GM12878 (cell line): ENCODE results near the gene CAMK2D. TPM values are rescaled to one million over a fixed set of nuclear protein-coding genes. Genes with fewer than 3 reads are reported as not detected.

Source experiments
- ATAC-seq: fragments of 200-7000 bp; cut with Tn5 transposase; 3 replicates; pipeline ENCODE4 v1.9.1; 2020; ENCODE audit warnings: mild to moderate bottlenecking, moderate library complexity
- BruUV-seq: library from RNA; stranded (reverse); fragments of 400-500 nt; replicated peaks from 2 replicates; lab custom pipeline; 2021; lab: Mats Ljungman, UMichigan
- CTCF ChIA-PET: fragments of 300-600 bp; sonication (Branson Sonifier 250); formaldehyde crosslinking; extraction: SDS; loops from one replicate; lab custom pipeline; 2021; ENCODE audit warnings: inconsistent platforms; lab: Yijun Ruan, JAX
- POLR2A ChIA-PET: fragments of 350-600 bp; formaldehyde crosslinking; extraction: SDS; loops from one replicate; lab custom pipeline; 2021; ENCODE audit warnings: inconsistent platforms; lab: Charles Lee
- RAD21 ChIA-PET: fragments of 300-600 bp; sonication (Branson Sonifier 250); formaldehyde crosslinking; loops from one replicate; lab custom pipeline; 2023; ENCODE audit warnings: antibody characterized with exemption; ENCODE audit not compliant: unreplicated experiment; lab: Charles Lee
- SMC1A ChIA-PET: fragments of 300-600 bp; sonication (Branson Sonifier 250); formaldehyde crosslinking; loops from one replicate; lab custom pipeline; 2023; ENCODE audit not compliant: unreplicated experiment, uncharacterized antibody; lab: Charles Lee
- DNase-seq: peaks from one replicate; pipeline ENCODE4 v3.0.0-alpha.2; 2011; ENCODE audit warnings: low read depth, low spot score
- FAIRE-seq: peaks from 3 replicates; lab custom pipeline; 2011; peaks lifted over from hg19 to GRCh38; lab: Jason Lieb, UNC
- H2AFZ ChIP-seq: 2 replicates; pipeline ENCODE4 v1.6.0; 2011; ENCODE audit warnings: low read depth, low read length, control low read depth; ENCODE audit not compliant: control insufficient read depth
- H3K27ac ChIP-seq: 2 replicates; pipeline ENCODE4 v1.5.1; 2011; ENCODE audit warnings: control low read depth; ENCODE audit not compliant: control insufficient read depth, insufficient read depth
- H3K27me3 ChIP-seq, 2 experiments: replicated peaks in 1 of 2; 2 replicates each; pipeline versions ENCODE4 v1.6.0 to v1.6.1; 2011; ENCODE audit warnings: low read length in 1 of 2; ENCODE audit not compliant: control insufficient read depth in 2 of 2, insufficient read depth in 2 of 2
- H3K36me3 ChIP-seq, 2 experiments: 2 replicates each; pipeline ENCODE4 v1.5.1; 2011; ENCODE audit warnings: low read length in 1 of 2; ENCODE audit not compliant: control insufficient read depth in 2 of 2, insufficient read depth in 2 of 2
- H3K4me1 ChIP-seq: 2 replicates; pipeline ENCODE4 v1.6.1; 2011; ENCODE audit warnings: mild to moderate bottlenecking, low read length, moderate library complexity, mixed read lengths; ENCODE audit not compliant: control insufficient read depth, insufficient read depth
- H3K4me2 ChIP-seq: 2 replicates; pipeline ENCODE4 v1.6.0; 2011; ENCODE audit warnings: control low read depth; ENCODE audit not compliant: control insufficient read depth, insufficient read depth
- H3K4me3 ChIP-seq: fragments of 200-600 bp; sonication (generic); 2 replicates; pipeline ENCODE4 v1.5.1; 2016
- H3K79me2 ChIP-seq: 2 replicates; pipeline ENCODE4 v1.6.0; 2011; ENCODE audit warnings: low read length; ENCODE audit not compliant: control insufficient read depth, insufficient read depth
- H3K9ac ChIP-seq: 2 replicates; pipeline ENCODE4 v1.8.0; 2011; ENCODE audit warnings: low read length, control low read depth, mixed read lengths; ENCODE audit not compliant: control insufficient read depth, insufficient read depth
- H3K9me3 ChIP-seq: replicated peaks from 3 replicates; pipeline ENCODE4 v1.5.1; 2011; ENCODE audit warnings: mild to moderate bottlenecking, low read length; ENCODE audit not compliant: control insufficient read depth, insufficient read depth
- H4K20me1 ChIP-seq: 2 replicates; pipeline ENCODE4 v1.6.0; 2011; ENCODE audit not compliant: control insufficient read depth, insufficient read depth
- NBN ChIP-seq: fragments of 450-650 bp; IDR thresholded peaks from 2 replicates; pipeline ENCODE4 v1.6.1; 2016
- RFX5 ChIP-seq: IDR thresholded peaks from 2 replicates; pipeline ENCODE4 v1.6.1; 2011; ENCODE audit warnings: low read depth, low read length, improper control_type of control experiment
- SP1 ChIP-seq: IDR thresholded peaks from one replicate; pipeline ENCODE4 v1.6.1; 2011; ENCODE audit warnings: low read depth, low read length
- ZNF274 ChIP-seq: IDR thresholded peaks from one replicate; pipeline ENCODE4 v1.8.0; 2011; ENCODE audit not compliant: insufficient read length, insufficient read depth
- ZNF622 ChIP-seq: fragments of 450-650 bp; IDR thresholded peaks from 2 replicates; pipeline ENCODE4 v1.6.1; 2017; ENCODE audit warnings: mild to moderate bottlenecking, inconsistent platforms
- WGBS: methylation state at CpG from one replicate; pipeline ENCODE4 v1.1.6; 2016; ENCODE audit warnings: low lambda C conversion rate; ENCODE audit not compliant: insufficient replicate concordance, insufficient coverage; ENCODE audit errors: missing lambda C conversion rate; 5-methylcytosine and 5-hydroxymethylcytosine counted together
- in situ Hi-C: fragments of 300-500 bp; cut with MboI; formaldehyde crosslinking; loops from 9 replicates; pipeline ENCODE4 v1.14.3; 2018; ENCODE audit warnings: mixed read lengths
- intact Hi-C: fragments of 100-400 bp; cut with micrococcal nuclease; formaldehyde crosslinking; loops from one replicate; pipeline ENCODE4 v1.14.2; 2022; ENCODE audit not compliant: unreplicated experiment
- polyA plus RNA-seq, 11 experiments: library from polyadenylated mRNA; depleted of rRNA in 4 of 11; unstranded in 6 of 11; stranded (reverse) in 5 of 11; fragments of >200 nt; fragmentation: Nextera tagmentation in 4 of 11; fragmentation: Illumina TruSeq in 1 of 11; extraction: Ambion mirVana in 4 of 11; extraction: Trizol in 1 of 11; gene quantifications; 1 replicate in 1 of 11; 2 replicates in 10 of 11; pipeline versions ENCODE4 v1.2.1 to v1.2.3, GENCODE V29; 2011 to 2016; ENCODE audit warnings: inconsistent platforms in 2 of 11, missing spikeins in 2 of 11, low read depth in 1 of 11
- total RNA-seq, 4 experiments: library from RNA; depleted of rRNA in 3 of 4; stranded (reverse); fragments of >200 nt in 3 of 4; fragmentation: Illumina TruSeq in 1 of 4; extraction: Trizol in 1 of 4; gene quantifications; 2 replicates each; pipeline versions ENCODE4 v1.2.1 to v1.2.3, GENCODE V29; 2013 to 2021
- TF ChIP-seq, protein P1 (sequence below): fragments of 450-650 bp; IDR thresholded peaks from 2 replicates; pipeline ENCODE4 v1.6.1; 2017; ENCODE audit warnings: mild to moderate bottlenecking, moderate library complexity
- TF ChIP-seq, protein P2 (sequence below): fragments of 450-650 bp; IDR thresholded peaks from 2 replicates; pipeline ENCODE4 v1.6.1; 2017; ENCODE audit warnings: antibody characterized with exemption, mild to moderate bottlenecking, moderate library complexity
- TF ChIP-seq, protein P3 (sequence below): IDR thresholded peaks from 2 replicates; pipeline ENCODE4 v1.6.1; 2012; ENCODE audit warnings: low read depth, low read length, improper control_type of control experiment
- TF ChIP-seq, protein P4 (sequence below): fragments of 450-650 bp; IDR thresholded peaks from 2 replicates; pipeline ENCODE4 v1.6.1; 2016; ENCODE audit warnings: mild to moderate bottlenecking
- TF ChIP-seq, protein P5 (sequence below): fragments of 450-650 bp; formaldehyde crosslinking; IDR thresholded peaks from 2 replicates; pipeline ENCODE4 v1.4.0; 2020; ENCODE audit warnings: mild to moderate bottlenecking, moderate library complexity

Gene CAMK2D
- total and polyA plus RNA-seq, 10 of the 15 experiments (the other 5 are each of a cell fraction or from before 2014, with no cell fraction given) = 6.9 to 88.5 (median 12.9) TPM

DNA sequence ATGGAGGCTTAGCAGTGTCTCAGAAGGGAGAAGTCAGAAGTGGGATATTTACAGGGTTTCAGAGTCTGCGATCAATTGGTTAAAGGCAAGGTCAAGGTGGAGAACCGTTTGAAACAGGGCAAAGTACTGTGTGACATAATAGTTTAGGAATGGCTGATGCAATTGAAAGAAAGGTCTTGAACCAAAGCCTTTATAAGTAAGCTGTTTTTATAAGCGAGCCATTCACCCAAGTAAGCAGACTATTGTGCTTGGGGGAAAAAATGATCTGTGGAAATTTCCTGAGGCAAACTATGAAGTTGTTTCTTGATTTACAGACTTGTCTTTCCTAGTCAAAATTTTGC lies 327.3 kb downstream of the CAMK2D start:
- SMC1A ChIA-PET = interaction anchor here (0.8 to 1.7 kb wide), 3 partner anchors 10 to 38 kb away, joined by 3 to 4 read pairs (median 3); no protein-coding TSS in a partner anchor
- no peaks in the 10 kb centered on the region for H3K36me3 ChIP-seq
- DNase-seq (no peak), FAIRE-seq (no peak), ATAC-seq (no peak)
- no peak overlapping the region for H3K9ac ChIP-seq
- in situ Hi-C loops = no loop called here
- POLR2A ChIA-PET = interaction anchor here (0.7 kb wide), 1 partner anchor 37 kb away, joined by 5 read pairs; no protein-coding TSS in a partner anchor
- BruUV-seq = no TSS peak
- H3K4me2 ChIP-seq = no peak overlapping the region
- CTCF ChIA-PET = interaction anchor here (1.0 kb wide), 1 partner anchor 39 kb away, joined by 3 read pairs; no protein-coding TSS in a partner anchor
- WGBS = 62% methylated on average over 3 of the region's 3 CpGs
- H3K4me1 ChIP-seq = no peaks in the 10 kb centered on the region
- H2AFZ ChIP-seq = no peak overlapping the region
- H3K79me2 ChIP-seq = no peaks in the 10 kb centered on the region
- RAD21 ChIA-PET = no interaction called here
- H3K4me3 ChIP-seq = no peak overlapping the region
- no peaks in the 10 kb centered on the region for H3K27me3 ChIP-seq
- H3K27ac ChIP-seq = no peak overlapping the region
- H3K9me3 ChIP-seq = no peaks in the 10 kb centered on the region
- intact Hi-C loops = no loop called here
- H4K20me1 ChIP-seq = no peaks in the 10 kb centered on the region
- TF ChIP-seq, protein P1, sequence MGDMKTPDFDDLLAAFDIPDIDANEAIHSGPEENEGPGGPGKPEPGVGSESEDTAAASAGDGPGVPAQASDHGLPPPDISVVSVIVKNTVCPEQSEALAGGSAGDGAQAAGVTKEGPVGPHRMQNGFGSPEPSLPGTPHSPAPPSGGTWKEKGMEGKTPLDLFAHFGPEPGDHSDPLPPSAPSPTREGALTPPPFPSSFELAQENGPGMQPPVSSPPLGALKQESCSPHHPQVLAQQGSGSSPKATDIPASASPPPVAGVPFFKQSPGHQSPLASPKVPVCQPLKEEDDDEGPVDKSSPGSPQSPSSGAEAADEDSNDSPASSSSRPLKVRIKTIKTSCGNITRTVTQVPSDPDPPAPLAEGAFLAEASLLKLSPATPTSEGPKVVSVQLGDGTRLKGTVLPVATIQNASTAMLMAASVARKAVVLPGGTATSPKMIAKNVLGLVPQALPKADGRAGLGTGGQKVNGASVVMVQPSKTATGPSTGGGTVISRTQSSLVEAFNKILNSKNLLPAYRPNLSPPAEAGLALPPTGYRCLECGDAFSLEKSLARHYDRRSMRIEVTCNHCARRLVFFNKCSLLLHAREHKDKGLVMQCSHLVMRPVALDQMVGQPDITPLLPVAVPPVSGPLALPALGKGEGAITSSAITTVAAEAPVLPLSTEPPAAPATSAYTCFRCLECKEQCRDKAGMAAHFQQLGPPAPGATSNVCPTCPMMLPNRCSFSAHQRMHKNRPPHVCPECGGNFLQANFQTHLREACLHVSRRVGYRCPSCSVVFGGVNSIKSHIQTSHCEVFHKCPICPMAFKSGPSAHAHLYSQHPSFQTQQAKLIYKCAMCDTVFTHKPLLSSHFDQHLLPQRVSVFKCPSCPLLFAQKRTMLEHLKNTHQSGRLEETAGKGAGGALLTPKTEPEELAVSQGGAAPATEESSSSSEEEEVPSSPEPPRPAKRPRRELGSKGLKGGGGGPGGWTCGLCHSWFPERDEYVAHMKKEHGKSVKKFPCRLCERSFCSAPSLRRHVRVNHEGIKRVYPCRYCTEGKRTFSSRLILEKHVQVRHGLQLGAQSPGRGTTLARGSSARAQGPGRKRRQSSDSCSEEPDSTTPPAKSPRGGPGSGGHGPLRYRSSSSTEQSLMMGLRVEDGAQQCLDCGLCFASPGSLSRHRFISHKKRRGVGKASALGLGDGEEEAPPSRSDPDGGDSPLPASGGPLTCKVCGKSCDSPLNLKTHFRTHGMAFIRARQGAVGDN = no peak
- TF ChIP-seq, protein P2, sequence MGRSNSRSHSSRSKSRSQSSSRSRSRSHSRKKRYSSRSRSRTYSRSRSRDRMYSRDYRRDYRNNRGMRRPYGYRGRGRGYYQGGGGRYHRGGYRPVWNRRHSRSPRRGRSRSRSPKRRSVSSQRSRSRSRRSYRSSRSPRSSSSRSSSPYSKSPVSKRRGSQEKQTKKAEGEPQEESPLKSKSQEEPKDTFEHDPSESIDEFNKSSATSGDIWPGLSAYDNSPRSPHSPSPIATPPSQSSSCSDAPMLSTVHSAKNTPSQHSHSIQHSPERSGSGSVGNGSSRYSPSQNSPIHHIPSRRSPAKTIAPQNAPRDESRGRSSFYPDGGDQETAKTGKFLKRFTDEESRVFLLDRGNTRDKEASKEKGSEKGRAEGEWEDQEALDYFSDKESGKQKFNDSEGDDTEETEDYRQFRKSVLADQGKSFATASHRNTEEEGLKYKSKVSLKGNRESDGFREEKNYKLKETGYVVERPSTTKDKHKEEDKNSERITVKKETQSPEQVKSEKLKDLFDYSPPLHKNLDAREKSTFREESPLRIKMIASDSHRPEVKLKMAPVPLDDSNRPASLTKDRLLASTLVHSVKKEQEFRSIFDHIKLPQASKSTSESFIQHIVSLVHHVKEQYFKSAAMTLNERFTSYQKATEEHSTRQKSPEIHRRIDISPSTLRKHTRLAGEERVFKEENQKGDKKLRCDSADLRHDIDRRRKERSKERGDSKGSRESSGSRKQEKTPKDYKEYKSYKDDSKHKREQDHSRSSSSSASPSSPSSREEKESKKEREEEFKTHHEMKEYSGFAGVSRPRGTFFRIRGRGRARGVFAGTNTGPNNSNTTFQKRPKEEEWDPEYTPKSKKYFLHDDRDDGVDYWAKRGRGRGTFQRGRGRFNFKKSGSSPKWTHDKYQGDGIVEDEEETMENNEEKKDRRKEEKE = no peak
- TF ChIP-seq, protein P3, sequence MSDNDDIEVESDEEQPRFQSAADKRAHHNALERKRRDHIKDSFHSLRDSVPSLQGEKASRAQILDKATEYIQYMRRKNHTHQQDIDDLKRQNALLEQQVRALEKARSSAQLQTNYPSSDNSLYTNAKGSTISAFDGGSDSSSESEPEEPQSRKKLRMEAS = no peak
- TF ChIP-seq, protein P4, sequence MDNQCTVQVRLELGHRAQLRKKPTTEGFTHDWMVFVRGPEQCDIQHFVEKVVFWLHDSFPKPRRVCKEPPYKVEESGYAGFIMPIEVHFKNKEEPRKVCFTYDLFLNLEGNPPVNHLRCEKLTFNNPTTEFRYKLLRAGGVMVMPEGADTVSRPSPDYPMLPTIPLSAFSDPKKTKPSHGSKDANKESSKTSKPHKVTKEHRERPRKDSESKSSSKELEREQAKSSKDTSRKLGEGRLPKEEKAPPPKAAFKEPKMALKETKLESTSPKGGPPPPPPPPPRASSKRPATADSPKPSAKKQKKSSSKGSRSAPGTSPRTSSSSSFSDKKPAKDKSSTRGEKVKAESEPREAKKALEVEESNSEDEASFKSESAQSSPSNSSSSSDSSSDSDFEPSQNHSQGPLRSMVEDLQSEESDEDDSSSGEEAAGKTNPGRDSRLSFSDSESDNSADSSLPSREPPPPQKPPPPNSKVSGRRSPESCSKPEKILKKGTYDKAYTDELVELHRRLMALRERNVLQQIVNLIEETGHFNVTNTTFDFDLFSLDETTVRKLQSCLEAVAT = no peak
- TF ChIP-seq RFX5 (no peak), ZNF622 (no peak), NBN (no peak), SP1 (no peak), ZNF274 (no peak)
- TF ChIP-seq, protein P5, sequence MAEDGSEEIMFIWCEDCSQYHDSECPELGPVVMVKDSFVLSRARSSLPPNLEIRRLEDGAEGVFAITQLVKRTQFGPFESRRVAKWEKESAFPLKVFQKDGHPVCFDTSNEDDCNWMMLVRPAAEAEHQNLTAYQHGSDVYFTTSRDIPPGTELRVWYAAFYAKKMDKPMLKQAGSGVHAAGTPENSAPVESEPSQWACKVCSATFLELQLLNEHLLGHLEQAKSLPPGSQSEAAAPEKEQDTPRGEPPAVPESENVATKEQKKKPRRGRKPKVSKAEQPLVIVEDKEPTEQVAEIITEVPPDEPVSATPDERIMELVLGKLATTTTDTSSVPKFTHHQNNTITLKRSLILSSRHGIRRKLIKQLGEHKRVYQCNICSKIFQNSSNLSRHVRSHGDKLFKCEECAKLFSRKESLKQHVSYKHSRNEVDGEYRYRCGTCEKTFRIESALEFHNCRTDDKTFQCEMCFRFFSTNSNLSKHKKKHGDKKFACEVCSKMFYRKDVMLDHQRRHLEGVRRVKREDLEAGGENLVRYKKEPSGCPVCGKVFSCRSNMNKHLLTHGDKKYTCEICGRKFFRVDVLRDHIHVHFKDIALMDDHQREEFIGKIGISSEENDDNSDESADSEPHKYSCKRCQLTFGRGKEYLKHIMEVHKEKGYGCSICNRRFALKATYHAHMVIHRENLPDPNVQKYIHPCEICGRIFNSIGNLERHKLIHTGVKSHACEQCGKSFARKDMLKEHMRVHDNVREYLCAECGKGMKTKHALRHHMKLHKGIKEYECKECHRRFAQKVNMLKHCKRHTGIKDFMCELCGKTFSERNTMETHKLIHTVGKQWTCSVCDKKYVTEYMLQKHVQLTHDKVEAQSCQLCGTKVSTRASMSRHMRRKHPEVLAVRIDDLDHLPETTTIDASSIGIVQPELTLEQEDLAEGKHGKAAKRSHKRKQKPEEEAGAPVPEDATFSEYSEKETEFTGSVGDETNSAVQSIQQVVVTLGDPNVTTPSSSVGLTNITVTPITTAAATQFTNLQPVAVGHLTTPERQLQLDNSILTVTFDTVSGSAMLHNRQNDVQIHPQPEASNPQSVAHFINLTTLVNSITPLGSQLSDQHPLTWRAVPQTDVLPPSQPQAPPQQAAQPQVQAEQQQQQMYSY (CRISPR knock-in tag) = no peak
